Ishikawa (cell line): ENCODE results near the gene SNRNP25.
A peak's percentile ranks its signal among the peaks of the same experiment; 100 is the strongest.

Experiments
- CEBPB ChIP-seq: IDR thresholded peaks from 2 replicates; pipeline ENCODE4 v1.6.1; 2012
- CREB1 ChIP-seq: IDR thresholded peaks from 2 replicates; pipeline ENCODE4 v1.6.1; 2012; ENCODE audit warnings: low read depth
- EGR1 ChIP-seq: IDR thresholded peaks from 2 replicates; pipeline ENCODE4 v1.6.1; 2012
- EP300 ChIP-seq: IDR thresholded peaks from 2 replicates; pipeline ENCODE4 v1.6.1; 2012; ENCODE audit warnings: borderline replicate concordance
- FOXM1 ChIP-seq: IDR thresholded peaks from 2 replicates; pipeline ENCODE4 v1.6.1; 2012; ENCODE audit warnings: low read depth, borderline replicate concordance
- MAX ChIP-seq: IDR thresholded peaks from 2 replicates; pipeline ENCODE4 v1.6.1; 2012
- NFIC ChIP-seq: IDR thresholded peaks from 2 replicates; pipeline ENCODE4 v1.6.1; 2012
- RAD21 ChIP-seq: IDR thresholded peaks from 2 replicates; pipeline ENCODE4 v1.6.1; 2012; ENCODE audit warnings: low read depth
- REST ChIP-seq: IDR thresholded peaks from 2 replicates; pipeline ENCODE4 v1.6.1; 2012; ENCODE audit warnings: low read depth, mild to moderate bottlenecking
- TAF1 ChIP-seq: IDR thresholded peaks from 2 replicates; pipeline ENCODE4 v1.6.1; 2012; ENCODE audit warnings: low read depth, mild to moderate bottlenecking
- TCF12 ChIP-seq: IDR thresholded peaks from 2 replicates; pipeline ENCODE4 v1.6.1; 2012; ENCODE audit warnings: low read depth
- TEAD4 ChIP-seq: IDR thresholded peaks from 2 replicates; pipeline ENCODE4 v1.6.1; 2012
- USF1 ChIP-seq: IDR thresholded peaks from 2 replicates; pipeline ENCODE4 v1.6.1; 2012
- YY1 ChIP-seq: IDR thresholded peaks from 2 replicates; pipeline ENCODE4 v1.6.1; 2012; ENCODE audit warnings: low read depth
- ZBTB7A ChIP-seq: IDR thresholded peaks from 2 replicates; pipeline ENCODE4 v1.6.1; 2012; ENCODE audit warnings: low read depth

The SNRNP25 gene

GRCh38 chr16:55571-56136, 2.0 kb downstream of the SNRNP25 start:
- TF ChIP-seq RAD21 (no peak), NFIC (no peak), CREB1 (no peak), REST (no peak), EP300 (no peak), YY1 (no peak)

- no peak for TF ChIP-seq YY1
- no peak for TF ChIP-seq TCF12
- no peak for TF ChIP-seq EGR1
- no peak for TF ChIP-seq CREB1
- no peak for TF ChIP-seq CEBPB
- no peak for TF ChIP-seq FOXM1
- no peak for TF ChIP-seq USF1
- no peak for TF ChIP-seq EP300
- no peak for TF ChIP-seq RAD21
These were observed 2.8 kb downstream of the SNRNP25 start for GRCh38 chr16:56231-56927.

GRCh38 chr16:57711-58110, 4.1 kb downstream of the SNRNP25 start:
- TF ChIP-seq CREB1 (no peak), YY1 (no peak), TEAD4 (no peak)

GRCh38 chr16:58491-59439, 5.1 kb downstream of the SNRNP25 start:
- TF ChIP-seq TEAD4 (no peak), TAF1 (0 out of 2 replicates have a peak, but pooled peaks have one; percentile 21)

- no peak for TF ChIP-seq REST
- no peak for TF ChIP-seq CREB1
- no peak for TF ChIP-seq MAX
- TF ChIP-seq CEBPB = no peak
- TF ChIP-seq RAD21 = no peak
These were observed 5.9 kb downstream of the SNRNP25 start for GRCh38 chr16:59440-60059.

GRCh38 chr16:60166-60565, 6.5 kb downstream of the SNRNP25 start:
- TF ChIP-seq EGR1 (no peak), TCF12 (no peak), USF1 (no peak), ZBTB7A (no peak), RAD21 (no peak), TEAD4 (no peak), REST (no peak), CEBPB (no peak), MAX (no peak), CREB1 (no peak), EP300 (no peak), FOXM1 (no peak), YY1 (no peak)
